Measurements from ENCODE around the gene EFCAB9. TPM values are rescaled to one million over a fixed set of nuclear protein-coding genes. Genes with fewer than 3 reads are reported as not detected.
"Not testable (repeated sequence)": the region's sequence is repeated elsewhere in the genome, so short reads cannot be mapped to it uniquely, and the experiment has no call there.

The EFCAB9 gene
- total and polyA plus RNA-seq, 11 donors = not detected

DNA sequence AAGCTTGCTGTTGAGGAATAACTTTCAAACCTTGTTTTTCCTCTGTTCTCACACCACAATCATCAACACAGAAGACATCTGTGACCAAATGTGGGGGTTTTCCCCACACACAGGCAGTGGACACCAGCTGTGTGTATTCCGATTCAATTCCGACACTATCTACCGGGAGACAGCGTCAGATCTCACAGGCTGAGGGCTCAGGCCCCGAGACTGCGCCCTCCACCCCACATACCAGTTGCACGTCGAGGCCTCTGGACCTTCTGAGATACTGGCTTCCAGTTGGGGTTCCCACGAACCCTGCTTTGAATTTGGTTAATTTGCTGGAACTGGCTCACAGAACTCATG is 47.3 kb upstream of the EFCAB9 start:
- intact Hi-C loops (cut with DNase I) = no loop called here
- no peak for TF ChIP-seq POLR2A (IDR thresholded peaks at IDR 0.05)
- TF ChIP-seq, protein P1, sequence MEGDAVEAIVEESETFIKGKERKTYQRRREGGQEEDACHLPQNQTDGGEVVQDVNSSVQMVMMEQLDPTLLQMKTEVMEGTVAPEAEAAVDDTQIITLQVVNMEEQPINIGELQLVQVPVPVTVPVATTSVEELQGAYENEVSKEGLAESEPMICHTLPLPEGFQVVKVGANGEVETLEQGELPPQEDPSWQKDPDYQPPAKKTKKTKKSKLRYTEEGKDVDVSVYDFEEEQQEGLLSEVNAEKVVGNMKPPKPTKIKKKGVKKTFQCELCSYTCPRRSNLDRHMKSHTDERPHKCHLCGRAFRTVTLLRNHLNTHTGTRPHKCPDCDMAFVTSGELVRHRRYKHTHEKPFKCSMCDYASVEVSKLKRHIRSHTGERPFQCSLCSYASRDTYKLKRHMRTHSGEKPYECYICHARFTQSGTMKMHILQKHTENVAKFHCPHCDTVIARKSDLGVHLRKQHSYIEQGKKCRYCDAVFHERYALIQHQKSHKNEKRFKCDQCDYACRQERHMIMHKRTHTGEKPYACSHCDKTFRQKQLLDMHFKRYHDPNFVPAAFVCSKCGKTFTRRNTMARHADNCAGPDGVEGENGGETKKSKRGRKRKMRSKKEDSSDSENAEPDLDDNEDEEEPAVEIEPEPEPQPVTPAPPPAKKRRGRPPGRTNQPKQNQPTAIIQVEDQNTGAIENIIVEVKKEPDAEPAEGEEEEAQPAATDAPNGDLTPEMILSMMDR (IDR thresholded peaks at IDR 0.05) = no peak
- WGBS, 4 donors = 90 to 96% (median 93%) methylated on average over 9 of the region's 9 CpGs
- no peak for ATAC-seq
- no peak overlapping the region for H3K27ac ChIP-seq
- H3K9me3 ChIP-seq = no peaks in the 10 kb centered on the region
- no peak for DNase-seq
- H3K27me3 ChIP-seq = no peaks in the 10 kb centered on the region
- H3K4me3 ChIP-seq = no peak overlapping the region
- peaks cover 0 to 37% (median 0%) of the 10 kb centered on the region in 9 donors for H3K36me3 ChIP-seq
- H3K4me1 ChIP-seq = peaks cover 0 to 58% (median 24%) of the 10 kb centered on the region in 12 donors

GRCh38 chr5:172147857-172148256 is 46.1 kb upstream of the EFCAB9 start:
- TF ChIP-seq, protein P1 (IDR thresholded peaks at IDR 0.05) = no peak
- no peak for TF ChIP-seq POLR2A (IDR thresholded peaks at IDR 0.05)
- DNase-seq (no peak), ATAC-seq (no peak)
- no peaks in the 10 kb centered on the region for H3K9me3 ChIP-seq
- intact Hi-C loops (cut with DNase I) = no loop called here
- H3K36me3 ChIP-seq = peaks cover 0 to 49% (median 0%) of the 10 kb centered on the region in 9 donors
- no peaks in the 10 kb centered on the region for H3K27me3 ChIP-seq
- H3K4me1 ChIP-seq = peaks cover 0 to 63% (median 24%) of the 10 kb centered on the region in 12 donors
- no peak overlapping the region for H3K4me3 ChIP-seq
- H3K27ac ChIP-seq = no peak overlapping the region
- WGBS, 4 donors = 82 to 91% (median 87%) methylated on average over 10 of the region's 10 CpGs

DNA sequence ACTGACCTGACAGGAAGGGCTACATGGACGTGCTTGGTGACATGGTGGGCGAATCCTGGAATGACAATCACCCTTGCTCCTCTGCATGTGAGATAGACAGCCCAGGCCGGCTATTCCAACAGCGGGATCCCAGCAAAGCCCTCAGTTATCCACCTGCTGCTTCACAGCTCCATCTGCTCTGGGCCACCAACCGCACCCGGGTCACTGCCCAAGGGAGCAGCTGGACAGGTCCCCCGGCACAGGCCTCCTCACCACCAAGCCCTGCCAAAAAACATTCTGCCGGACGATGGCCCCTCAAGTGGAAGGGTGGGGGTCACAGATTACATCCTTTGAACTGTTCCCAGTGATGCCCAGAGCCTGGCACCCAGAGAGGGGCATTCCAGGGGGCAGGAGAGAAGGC is 45.6 kb upstream of the EFCAB9 start:
- Histone ChIP-seq H3K4me1 (peaks cover 0 to 66% (median 24%) of the 10 kb centered on the region in 12 donors), H3K27me3 (no peaks in the 10 kb centered on the region), H3K4me3 (no peak overlapping the region), H3K36me3 (peaks cover 0 to 50% (median 0%) of the 10 kb centered on the region in 9 donors), H3K9me3 (no peaks in the 10 kb centered on the region), H3K27ac (no peak overlapping the region)
- TF ChIP-seq POLR2A (IDR thresholded peaks at IDR 0.05) = no peak
- TF ChIP-seq, protein P1 (IDR thresholded peaks at IDR 0.05) = no peak
- ATAC-seq (no peak), DNase-seq (no peak)
- intact Hi-C loops (cut with DNase I) = no loop called here
- WGBS, 4 donors = 78 to 87% (median 79%) methylated on average over 2 to 9 of the region's 9 CpGs

DNA sequence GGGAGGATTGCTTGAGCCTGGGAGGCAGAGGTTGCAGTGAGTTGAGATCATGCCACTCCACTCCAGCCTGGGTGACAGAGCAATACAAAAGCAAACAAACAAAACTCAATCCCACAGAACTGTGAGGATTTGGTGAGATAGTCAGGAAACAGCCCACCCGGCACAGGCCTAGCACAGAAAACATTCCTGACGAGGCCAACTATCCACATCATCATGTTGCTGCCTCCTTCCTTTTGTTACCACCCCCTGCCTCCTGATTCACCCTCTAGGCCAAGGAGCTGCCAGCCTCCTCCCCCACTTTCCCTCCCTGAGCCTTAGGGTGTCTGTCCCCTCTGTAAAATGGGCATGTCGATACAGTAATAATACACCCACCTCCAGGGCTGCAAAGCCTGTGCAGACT is 44.9 kb upstream of the EFCAB9 start:
- H3K4me1 ChIP-seq = peaks cover 0 to 69% (median 20%) of the 10 kb centered on the region in 12 donors
- H3K36me3 ChIP-seq = peaks cover 0 to 56% (median 0%) of the 10 kb centered on the region in 9 donors
- WGBS, 4 donors = 75 to 94% (median 89%) methylated on average over 3 of the region's 3 CpGs

DNA sequence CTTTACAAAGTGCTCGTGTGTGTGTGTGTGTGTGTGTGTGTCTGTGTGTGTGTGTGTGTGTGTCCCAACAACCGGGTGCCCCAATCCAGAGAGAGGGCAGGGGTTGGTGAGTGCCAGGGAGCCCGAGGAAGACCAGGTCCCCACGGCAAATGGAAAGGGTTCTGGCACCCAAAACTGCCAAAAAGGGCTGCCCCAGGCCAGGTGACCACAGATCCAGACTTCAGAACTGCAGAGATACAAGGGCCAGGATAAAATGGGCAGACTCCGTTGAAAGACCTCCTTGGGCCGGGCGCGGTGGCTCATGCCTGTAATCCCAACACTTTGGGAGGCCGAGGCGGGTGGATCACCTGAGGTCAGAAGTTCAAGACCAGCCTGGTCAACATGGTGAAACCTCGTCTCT is 44.5 kb upstream of the EFCAB9 start:
- DNase-seq; ATAC-seq; H3K27me3 ChIP-seq; H3K9me3 ChIP-seq; H3K27ac ChIP-seq; intact Hi-C loops (cut with DNase I); H3K4me3 ChIP-seq: not testable (repeated sequence)
- Histone ChIP-seq H3K4me1 (peaks cover 0 to 69% (median 16%) of the 10 kb centered on the region in 12 donors), H3K36me3 (peaks cover 0 to 60% (median 0%) of the 10 kb centered on the region in 9 donors)
- WGBS, 4 donors = 84 to 97% (median 95%) methylated on average over 11 of the region's 11 CpGs

More for the DNA sequence above, 44.9 kb upstream of the EFCAB9 start:
- Histone ChIP-seq H3K9me3 (no peaks in the 10 kb centered on the region), H3K27ac (no peak overlapping the region), H3K27me3 (no peaks in the 10 kb centered on the region), H3K4me3 (no peak overlapping the region)
- ATAC-seq (no peak), DNase-seq (no peak)
- no peak for TF ChIP-seq POLR2A (IDR thresholded peaks at IDR 0.05)
- TF ChIP-seq, protein P1 (IDR thresholded peaks at IDR 0.05) = no peak
- intact Hi-C loops (cut with DNase I) = no loop called here

Data from heart left ventricle (tissue), 16 donors.